ENCODE results near the gene CYTH4.

- TF ChIP-seq POLR2A (IDR thresholded peaks at IDR 0.05), result no peak
- TF ChIP-seq, protein P1, sequence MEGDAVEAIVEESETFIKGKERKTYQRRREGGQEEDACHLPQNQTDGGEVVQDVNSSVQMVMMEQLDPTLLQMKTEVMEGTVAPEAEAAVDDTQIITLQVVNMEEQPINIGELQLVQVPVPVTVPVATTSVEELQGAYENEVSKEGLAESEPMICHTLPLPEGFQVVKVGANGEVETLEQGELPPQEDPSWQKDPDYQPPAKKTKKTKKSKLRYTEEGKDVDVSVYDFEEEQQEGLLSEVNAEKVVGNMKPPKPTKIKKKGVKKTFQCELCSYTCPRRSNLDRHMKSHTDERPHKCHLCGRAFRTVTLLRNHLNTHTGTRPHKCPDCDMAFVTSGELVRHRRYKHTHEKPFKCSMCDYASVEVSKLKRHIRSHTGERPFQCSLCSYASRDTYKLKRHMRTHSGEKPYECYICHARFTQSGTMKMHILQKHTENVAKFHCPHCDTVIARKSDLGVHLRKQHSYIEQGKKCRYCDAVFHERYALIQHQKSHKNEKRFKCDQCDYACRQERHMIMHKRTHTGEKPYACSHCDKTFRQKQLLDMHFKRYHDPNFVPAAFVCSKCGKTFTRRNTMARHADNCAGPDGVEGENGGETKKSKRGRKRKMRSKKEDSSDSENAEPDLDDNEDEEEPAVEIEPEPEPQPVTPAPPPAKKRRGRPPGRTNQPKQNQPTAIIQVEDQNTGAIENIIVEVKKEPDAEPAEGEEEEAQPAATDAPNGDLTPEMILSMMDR (IDR thresholded peaks at IDR 0.05), result no peak
These were observed 38.7 kb downstream of the CYTH4 start for GRCh38 chr22:37320726-37321677.

All from Peyer's patch (tissue), 4 donors.